Endothelial cell of umbilical vein (primary cell): Measurements from ENCODE around the gene EDC3. TPM values are rescaled to one million over a fixed set of nuclear protein-coding genes. Genes with fewer than 3 reads are reported as not detected.

Experiments
- BruUV-seq: library from RNA; stranded (reverse); fragments of 400-500 nt; replicated peaks from 2 replicates; lab custom pipeline; 2021; lab: Mats Ljungman, UMichigan
- CTCF ChIA-PET: fragments of 300-600, 350-600 bp; sonication (Branson Sonifier 250); formaldehyde crosslinking; loops from one replicate; lab custom pipeline; 2021; ENCODE audit warnings: antibody characterized with exemption, inconsistent platforms; lab: Charles Lee
- POLR2A ChIA-PET: fragments of 300-600, 350-600 bp; sonication (Branson Sonifier 250); formaldehyde crosslinking; loops from one replicate; lab custom pipeline; 2021; ENCODE audit warnings: antibody characterized with exemption, inconsistent platforms; lab: Charles Lee
- DNase-seq: peaks from one replicate; pipeline ENCODE4 v3.0.0-alpha.2; 2011; ENCODE audit warnings: low read depth, low spot score
- FAIRE-seq: peaks from 2 replicates; lab custom pipeline; 2011; peaks lifted over from hg19 to GRCh38; lab: Jason Lieb, UNC
- H2AFZ ChIP-seq: 2 replicates; pipeline ENCODE4 v1.6.0; 2012; ENCODE audit warnings: low read depth, low read length, control low read depth, inconsistent platforms
- H3K27ac ChIP-seq: 2 replicates; pipeline ENCODE4 v1.5.1; 2011; ENCODE audit warnings: low read depth, mild to moderate bottlenecking, control low read depth, low read length, moderate library complexity; ENCODE audit not compliant: insufficient read depth
- H3K27me3 ChIP-seq, 2 experiments: 2 replicates each; pipeline versions ENCODE4 v1.6.0 to v1.6.1; 2011; ENCODE audit warnings: low read length in 2 of 2, mixed read lengths in 1 of 2; ENCODE audit not compliant: control insufficient read depth in 2 of 2, insufficient read depth in 2 of 2
- H3K36me3 ChIP-seq, 2 experiments: 2 replicates in 1 of 2; 3 replicates in 1 of 2; pipeline ENCODE4 v1.5.1; 2011; ENCODE audit warnings: low read length in 2 of 2, mild to moderate bottlenecking in 1 of 2, moderate library complexity in 1 of 2; ENCODE audit not compliant: control insufficient read depth in 2 of 2, insufficient read depth in 2 of 2; ENCODE audit errors: extremely low read depth in 1 of 2
- H3K4me1 ChIP-seq: 3 replicates; pipeline ENCODE4 v1.5.1; 2011; ENCODE audit warnings: mild to moderate bottlenecking, low read length; ENCODE audit not compliant: control insufficient read depth, insufficient read depth; ENCODE audit errors: extremely low read depth
- H3K4me2 ChIP-seq: 2 replicates; pipeline ENCODE4 v1.6.1; 2011; ENCODE audit warnings: low read length, control low read depth, mixed read lengths; ENCODE audit not compliant: insufficient read depth
- H3K4me3 ChIP-seq, 3 experiments: fragments of 200-600 bp in 1 of 3; sonication (generic), shearing (Covaris generic) in 1 of 3; replicated peaks in 1 of 3; 2 replicates each; pipeline ENCODE4 v1.5.1; 2011 to 2016; ENCODE audit warnings: control low read depth in 3 of 3, low read length in 3 of 3, mild to moderate bottlenecking in 2 of 3, inconsistent platforms in 1 of 3, low read depth in 1 of 3, moderate library complexity in 1 of 3; ENCODE audit not compliant: insufficient read depth in 1 of 3
- H3K79me2 ChIP-seq: 2 replicates; pipeline ENCODE4 v1.6.0; 2012; ENCODE audit warnings: low read length, inconsistent platforms; ENCODE audit not compliant: control insufficient read depth, insufficient read depth
- H3K9ac ChIP-seq: replicated peaks from 2 replicates; pipeline ENCODE3; 2011; ENCODE audit warnings: low read length, control low read depth; ENCODE audit not compliant: insufficient read depth; ENCODE audit errors: extremely low read depth
- H3K9me1 ChIP-seq: replicated peaks from 3 replicates; pipeline ENCODE4 v1.6.0; 2011; ENCODE audit warnings: mild to moderate bottlenecking, low read length; ENCODE audit not compliant: control insufficient read depth, insufficient read depth; ENCODE audit errors: extremely low read depth
- H3K9me3 ChIP-seq: replicated peaks from 2 replicates; pipeline ENCODE4 v1.5.1; 2012; ENCODE audit warnings: low read length, inconsistent platforms; ENCODE audit not compliant: control insufficient read depth, insufficient read depth
- H4K20me1 ChIP-seq: replicated peaks from 2 replicates; pipeline ENCODE3; 2011; ENCODE audit warnings: mild to moderate bottlenecking, low read length; ENCODE audit not compliant: control insufficient read depth, insufficient read depth; ENCODE audit errors: extremely low read depth
- EZH2 ChIP-seq: IDR thresholded peaks from 2 replicates; pipeline ENCODE4 v1.6.1; 2012; ENCODE audit warnings: borderline replicate concordance, low read depth, mild to moderate bottlenecking, moderate library complexity, low read length, inconsistent platforms; ENCODE audit not compliant: severe bottlenecking
- FOS ChIP-seq: IDR thresholded peaks from 2 replicates; pipeline ENCODE4 v1.6.1; 2011; ENCODE audit warnings: mild to moderate bottlenecking, low read length, moderate library complexity, borderline replicate concordance; ENCODE audit not compliant: insufficient read depth
- GATA2 ChIP-seq: IDR thresholded peaks from 2 replicates; pipeline ENCODE4 v1.7.0; 2011; ENCODE audit warnings: low read depth, mild to moderate bottlenecking, moderate library complexity, mixed read lengths, low read length; ENCODE audit not compliant: insufficient read length, insufficient read depth
- JUN ChIP-seq: IDR thresholded peaks from 2 replicates; pipeline ENCODE4 v1.6.1; 2011; ENCODE audit warnings: borderline replicate concordance, low read depth; ENCODE audit not compliant: insufficient read length, insufficient read depth
- MYC ChIP-seq: IDR thresholded peaks from one replicate; pipeline ENCODE4 v1.6.1; 2011; ENCODE audit warnings: mild to moderate bottlenecking, low read depth, low read length
- POLR2A ChIP-seq: IDR thresholded peaks from 2 replicates; pipeline ENCODE4 v1.6.1; 2012; ENCODE audit warnings: low read depth, mild to moderate bottlenecking, control low read depth, low read length
- POLR2AphosphoS5 ChIP-seq: IDR thresholded peaks from 2 replicates; pipeline ENCODE4 v1.6.1; 2012; ENCODE audit warnings: low read depth, mild to moderate bottlenecking, control low read depth, low read length, moderate library complexity; ENCODE audit not compliant: insufficient read depth
- dilution Hi-C: fragments of 300-500 bp; cut with MboI; formaldehyde crosslinking; loops from one replicate; pipeline ENCODE4 v1.15.0; 2019; ENCODE audit warnings: low sequenced_read_pairs; ENCODE audit not compliant: extremely low pct_ligation_motif_present
- intact Hi-C: fragments of 100-400 bp; cut with micrococcal nuclease; formaldehyde crosslinking; loops from one replicate; pipeline ENCODE4 v1.10.0; 2022
- polyA plus RNA-seq, 4 experiments: library from polyadenylated mRNA; depleted of rRNA in 3 of 4; stranded (reverse) in 3 of 4; unstranded in 1 of 4; fragments of >200 nt; gene quantifications; 2 replicates each; pipeline versions ENCODE4 v1.2.1 to v1.2.3, GENCODE V29; 2011 to 2012; ENCODE audit warnings: missing spikeins in 1 of 4
- total RNA-seq: library from RNA; stranded (reverse); gene quantifications from 2 replicates; pipeline ENCODE4 v1.2.3, GENCODE V29; 2021
- TF ChIP-seq, protein P1 (sequence below): IDR thresholded peaks from 2 replicates; pipeline ENCODE4 v1.6.1; 2011; ENCODE audit not compliant: insufficient read depth, insufficient read length
- TF ChIP-seq, protein P2 (sequence below), 2 donors: IDR thresholded peaks; 1 replicate in 1 of 2; 2 replicates in 1 of 2; pipeline ENCODE4 v1.5.1; 2011; ENCODE audit warnings: low read length in 2 of 2, mild to moderate bottlenecking in 2 of 2, moderate library complexity in 2 of 2, control low read depth in 1 of 2, inconsistent platforms in 1 of 2, low read depth in 1 of 2; ENCODE audit not compliant: insufficient read depth in 1 of 2; ENCODE audit errors: extremely low read depth in 1 of 2

Gene EDC3
- total and polyA plus RNA-seq, 2 donors (not counting 3 experiments of a cell fraction or from before 2014, with no cell fraction given) = 55.9 to 56.5 TPM

DNA sequence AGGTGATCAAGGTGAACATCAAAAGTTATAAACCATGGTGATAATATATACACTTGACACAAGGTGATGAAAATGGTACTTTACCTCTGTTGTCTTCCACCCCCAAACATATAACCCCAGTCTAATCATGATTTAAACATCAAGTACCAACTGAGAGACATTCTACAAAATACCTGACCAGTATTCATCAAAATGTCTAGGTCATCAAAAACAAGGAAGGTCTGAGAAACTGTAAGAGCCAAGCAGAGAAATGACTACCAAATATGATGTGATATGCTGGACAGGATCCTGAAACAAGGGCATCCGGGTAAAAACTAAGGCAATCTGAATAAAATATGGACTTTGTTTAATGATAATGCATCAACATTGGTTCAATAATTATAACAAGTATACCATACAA lies 27.8 kb downstream of the EDC3 start:
- Histone ChIP-seq H3K36me3 (peaks cover 3% of the 10 kb centered on the region in 2 experiments), H2AFZ (no peak overlapping the region), H3K27me3 (no peaks in the 10 kb centered on the region), H3K4me2 (no peak overlapping the region), H3K9me3 (no peaks in the 10 kb centered on the region), H4K20me1 (no peaks in the 10 kb centered on the region), H3K79me2 (peaks cover 18% of the 10 kb centered on the region), H3K4me3 (no peak overlapping the region), H3K9me1 (no peaks in the 10 kb centered on the region), H3K4me1 (peaks cover 24% of the 10 kb centered on the region), H3K9ac (no peak overlapping the region), H3K27ac (no peak overlapping the region)
- FAIRE-seq (no peak), DNase-seq (no peak)
- ChIA-PET CTCF (no interaction called here), POLR2A (no interaction called here)
- dilution Hi-C loops (no loop called here), intact Hi-C loops (no loop called here)
- BruUV-seq = no TSS peak
- no peak for TF ChIP-seq EZH2
- TF ChIP-seq POLR2A = no peak
- no peak for TF ChIP-seq POLR2AphosphoS5
- TF ChIP-seq GATA2 = no peak
- no peak for TF ChIP-seq MYC
- TF ChIP-seq JUN = no peak
- no peak for TF ChIP-seq FOS
- TF ChIP-seq, protein P1, sequence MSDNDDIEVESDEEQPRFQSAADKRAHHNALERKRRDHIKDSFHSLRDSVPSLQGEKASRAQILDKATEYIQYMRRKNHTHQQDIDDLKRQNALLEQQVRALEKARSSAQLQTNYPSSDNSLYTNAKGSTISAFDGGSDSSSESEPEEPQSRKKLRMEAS = no peak
- TF ChIP-seq, protein P2, sequence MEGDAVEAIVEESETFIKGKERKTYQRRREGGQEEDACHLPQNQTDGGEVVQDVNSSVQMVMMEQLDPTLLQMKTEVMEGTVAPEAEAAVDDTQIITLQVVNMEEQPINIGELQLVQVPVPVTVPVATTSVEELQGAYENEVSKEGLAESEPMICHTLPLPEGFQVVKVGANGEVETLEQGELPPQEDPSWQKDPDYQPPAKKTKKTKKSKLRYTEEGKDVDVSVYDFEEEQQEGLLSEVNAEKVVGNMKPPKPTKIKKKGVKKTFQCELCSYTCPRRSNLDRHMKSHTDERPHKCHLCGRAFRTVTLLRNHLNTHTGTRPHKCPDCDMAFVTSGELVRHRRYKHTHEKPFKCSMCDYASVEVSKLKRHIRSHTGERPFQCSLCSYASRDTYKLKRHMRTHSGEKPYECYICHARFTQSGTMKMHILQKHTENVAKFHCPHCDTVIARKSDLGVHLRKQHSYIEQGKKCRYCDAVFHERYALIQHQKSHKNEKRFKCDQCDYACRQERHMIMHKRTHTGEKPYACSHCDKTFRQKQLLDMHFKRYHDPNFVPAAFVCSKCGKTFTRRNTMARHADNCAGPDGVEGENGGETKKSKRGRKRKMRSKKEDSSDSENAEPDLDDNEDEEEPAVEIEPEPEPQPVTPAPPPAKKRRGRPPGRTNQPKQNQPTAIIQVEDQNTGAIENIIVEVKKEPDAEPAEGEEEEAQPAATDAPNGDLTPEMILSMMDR (IDR thresholded peaks at IDR 0.05; ENCODE audit: extremely low read depth in 1 of 2, insufficient read depth in 1 of 2, low read depth in 1 of 2, low read length in 2 of 2) = no peak
